Sigmoid colon (tissue), 4 donors: Measurements from ENCODE around the gene TRH.

Experiments
- POLR2A ChIP-seq, 2 donors: fragments of 450-650 bp; IDR thresholded peaks; one replicate each; pipeline ENCODE4 v1.6.1; 2016; ENCODE audit warnings: antibody characterized with exemption in 2 of 2, mild to moderate bottlenecking in 2 of 2, moderate library complexity in 2 of 2
- POLR2AphosphoS5 ChIP-seq, 4 donors: sonication (generic); formaldehyde crosslinking; IDR thresholded peaks; one replicate each; pipeline ENCODE4 v1.6.1; 2017; ENCODE audit warnings: antibody characterized with exemption in 4 of 4
- TF ChIP-seq, protein P1 (sequence below), 4 experiments: fragments of 450-650 bp in 3 of 4; fragments of 200-600 bp in 1 of 4; IDR thresholded peaks; one replicate each; pipeline ENCODE4 v1.5.1; 2016 to 2019; ENCODE audit warnings: antibody characterized with exemption in 4 of 4, mild to moderate bottlenecking in 3 of 4, moderate library complexity in 2 of 4

DNA sequence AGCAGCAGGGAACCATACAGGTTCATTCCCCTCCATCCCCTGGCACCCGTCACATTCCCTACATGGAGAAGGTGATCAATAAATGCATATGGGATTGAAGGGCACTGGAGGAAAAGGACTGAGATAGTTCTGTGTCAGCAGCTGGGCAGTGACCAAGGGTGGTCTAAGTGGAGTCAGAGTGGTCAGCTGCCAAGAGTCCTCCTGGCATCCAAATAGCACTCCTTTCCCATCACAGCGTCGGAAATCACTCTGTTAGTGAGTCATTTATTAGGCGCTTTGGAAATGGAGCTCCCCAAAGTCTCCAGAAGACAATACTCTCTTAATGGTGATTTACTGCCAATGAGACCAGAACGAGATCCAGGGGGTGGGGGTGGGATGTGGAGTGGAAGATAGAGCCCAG is 6.8 kb upstream of the TRH start:
- TF ChIP-seq, protein P1, sequence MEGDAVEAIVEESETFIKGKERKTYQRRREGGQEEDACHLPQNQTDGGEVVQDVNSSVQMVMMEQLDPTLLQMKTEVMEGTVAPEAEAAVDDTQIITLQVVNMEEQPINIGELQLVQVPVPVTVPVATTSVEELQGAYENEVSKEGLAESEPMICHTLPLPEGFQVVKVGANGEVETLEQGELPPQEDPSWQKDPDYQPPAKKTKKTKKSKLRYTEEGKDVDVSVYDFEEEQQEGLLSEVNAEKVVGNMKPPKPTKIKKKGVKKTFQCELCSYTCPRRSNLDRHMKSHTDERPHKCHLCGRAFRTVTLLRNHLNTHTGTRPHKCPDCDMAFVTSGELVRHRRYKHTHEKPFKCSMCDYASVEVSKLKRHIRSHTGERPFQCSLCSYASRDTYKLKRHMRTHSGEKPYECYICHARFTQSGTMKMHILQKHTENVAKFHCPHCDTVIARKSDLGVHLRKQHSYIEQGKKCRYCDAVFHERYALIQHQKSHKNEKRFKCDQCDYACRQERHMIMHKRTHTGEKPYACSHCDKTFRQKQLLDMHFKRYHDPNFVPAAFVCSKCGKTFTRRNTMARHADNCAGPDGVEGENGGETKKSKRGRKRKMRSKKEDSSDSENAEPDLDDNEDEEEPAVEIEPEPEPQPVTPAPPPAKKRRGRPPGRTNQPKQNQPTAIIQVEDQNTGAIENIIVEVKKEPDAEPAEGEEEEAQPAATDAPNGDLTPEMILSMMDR (IDR thresholded peaks at IDR 0.05), result no peak
- TF ChIP-seq POLR2A (IDR thresholded peaks at IDR 0.05) (no peak), POLR2AphosphoS5 (IDR thresholded peaks at IDR 0.05) (no peak)
